AG04450 (cell line): Measurements from ENCODE around the gene SIX2. TPM values are rescaled to one million over a fixed set of nuclear protein-coding genes. Genes with fewer than 3 reads are reported as not detected.

Source experiments
- CTCF ChIA-PET: fragments of 300-600, 350-600 bp; formaldehyde crosslinking; extraction: SDS; loops from one replicate; lab custom pipeline; 2022; ENCODE audit warnings: antibody characterized with exemption, inconsistent platforms; lab: Charles Lee
- POLR2A ChIA-PET: fragments of 350-600 bp; formaldehyde crosslinking; extraction: SDS; loops from one replicate; lab custom pipeline; 2021; ENCODE audit warnings: antibody characterized with exemption, inconsistent platforms; lab: Yijun Ruan, JAX
- DNase-seq: peaks from one replicate; pipeline ENCODE4 v3.0.0-alpha.2; 2011; ENCODE audit warnings: low read depth, low spot score
- H3K27ac ChIP-seq: one replicate; pipeline ENCODE4 v1.5.1; 2012; ENCODE audit warnings: low read depth, low read length, control low read depth
- H3K27me3 ChIP-seq: one replicate; pipeline ENCODE4 v1.6.0; 2012; ENCODE audit warnings: low read length; ENCODE audit not compliant: control insufficient read depth, insufficient read depth
- H3K4me3 ChIP-seq: 2 replicates; pipeline ENCODE4 v1.5.1; 2011; ENCODE audit warnings: mild to moderate bottlenecking, low read depth, low read length, control low read depth
- H3K9me3 ChIP-seq: 2 replicates; pipeline ENCODE4 v1.5.1; 2012; ENCODE audit warnings: low read length; ENCODE audit not compliant: control insufficient read depth, insufficient read depth
- CTCF ChIP-seq: IDR thresholded peaks from 2 replicates; pipeline ENCODE4 v1.5.1; 2011; ENCODE audit warnings: low read depth, low read length, control low read depth, inconsistent platforms
- polyA plus RNA-seq: library from polyadenylated mRNA; depleted of rRNA; stranded (reverse); fragments of >200 nt; gene quantifications from 2 replicates; pipeline ENCODE4 v1.2.3, GENCODE V29; 2011

The SIX2 gene
- polyA plus RNA-seq, 1 experiment = not detected

GRCh38 chr2:44996356-44996755, 12.9 kb downstream of the SIX2 start:
- H3K27ac ChIP-seq = no peak overlapping the region
- POLR2A ChIA-PET = no interaction called here
- peaks cover 8% of the 10 kb centered on the region; the same call in 1 of the 2 replicates for H3K9me3 ChIP-seq
- TF ChIP-seq CTCF = no peak
- H3K27me3 ChIP-seq = peaks cover 68% of the 10 kb centered on the region
- DNase-seq = no peak
- H3K4me3 ChIP-seq = no peak overlapping the region
- CTCF ChIA-PET = no interaction called here

GRCh38 chr2:44994377-44994776, 14.9 kb downstream of the SIX2 start:
- DNase-seq = no peak
- no peak overlapping the region for H3K4me3 ChIP-seq
- no peak for TF ChIP-seq CTCF
- peaks cover 52% of the 10 kb centered on the region for H3K27me3 ChIP-seq
- no peak overlapping the region for H3K27ac ChIP-seq
- H3K9me3 ChIP-seq = no peaks in the 10 kb centered on the region
- ChIA-PET CTCF (no interaction called here), POLR2A (no interaction called here)

- CTCF ChIA-PET = interaction anchor here (1.4 kb wide), 1 partner anchor 506 kb away, joined by 3 read pairs; no protein-coding TSS in a partner anchor
- DNase-seq = no peak
- H3K27ac ChIP-seq = no peak overlapping the region
- peaks cover 22% of the 10 kb centered on the region for H3K27me3 ChIP-seq
- POLR2A ChIA-PET = no interaction called here
- no peak overlapping the region for H3K4me3 ChIP-seq
- TF ChIP-seq CTCF = no peak
- no peaks in the 10 kb centered on the region for H3K9me3 ChIP-seq
Measured at GRCh38 chr2:44989176-44989575, 20.1 kb downstream of the SIX2 start.

GRCh38 chr2:44983836-44984604, 25.2 kb downstream of the SIX2 start:
- Histone ChIP-seq H3K4me3 (no peak overlapping the region), H3K9me3 (no peaks in the 10 kb centered on the region), H3K27me3 (peaks cover 8% of the 10 kb centered on the region), H3K27ac (no peak overlapping the region)
- TF ChIP-seq CTCF = no peak
- DNase-seq = no peak
- POLR2A ChIA-PET = no interaction called here
- CTCF ChIA-PET = interaction anchor here (1.8 to 9.2 kb wide), 2 partner anchors 511 to 596 kb away, joined by 6 to 287 read pairs; no protein-coding TSS in a partner anchor

- H3K4me3 ChIP-seq = no peak overlapping the region
- H3K27ac ChIP-seq = no peak overlapping the region
- H3K9me3 ChIP-seq = no peaks in the 10 kb centered on the region
- peak; percentile 86 for TF ChIP-seq CTCF
- ChIA-PET POLR2A (no interaction called here), CTCF (interaction anchor here (0.5 to 9.2 kb wide), 45 partner anchors 9 to 895 kb away, joined by 3 to 287 read pairs (median 4); no protein-coding TSS in a partner anchor)
- H3K27me3 ChIP-seq = peaks cover 16% of the 10 kb centered on the region
- DNase-seq = peak; percentile 55
Measured at GRCh38 chr2:44981714-44982108, 27.5 kb downstream of the SIX2 start.
